HL-60 (cell line): ENCODE data around the gene HPGD.

Experiments
- DNase-seq, 2 experiments: peaks; one replicate each; pipeline ENCODE4 v3.0.0-alpha.2; 2010 to 2020; ENCODE audit warnings: low read depth in 1 of 2, low spot score in 1 of 2
- H3K27ac ChIP-seq: fragments of 250-450 bp; sonication (Bioruptor Pico); replicated peaks from 2 replicates; pipeline ENCODE4 v1.5.1; 2020; ENCODE audit warnings: mild to moderate bottlenecking, moderate library complexity
- H3K27me3 ChIP-seq: fragments of 250-450 bp; sonication (Bioruptor Pico); 2 replicates; pipeline ENCODE4 v1.5.1; 2021; ENCODE audit warnings: mild to moderate bottlenecking, moderate library complexity; ENCODE audit not compliant: insufficient read depth, poor library complexity, severe bottlenecking
- H3K4me3 ChIP-seq: replicated peaks from 2 replicates; pipeline ENCODE4 v1.5.1; 2011; ENCODE audit warnings: mild to moderate bottlenecking, control low read depth, low read length; ENCODE audit not compliant: insufficient read depth
- CTCF ChIP-seq: IDR thresholded peaks from one replicate; pipeline ENCODE4 v1.5.1; 2011; ENCODE audit warnings: low read length, control low read depth, inconsistent platforms; ENCODE audit not compliant: insufficient read depth
- GABPA ChIP-seq: IDR thresholded peaks from 2 replicates; pipeline ENCODE4 v1.6.1; 2012; ENCODE audit warnings: low read depth
- POLR2AphosphoS5 ChIP-seq: IDR thresholded peaks from 2 replicates; pipeline ENCODE4 v1.6.1; 2012; ENCODE audit warnings: low read depth
- SPI1 ChIP-seq: IDR thresholded peaks from 2 replicates; pipeline ENCODE4 v1.6.1; 2012; ENCODE audit warnings: low read depth, mild to moderate bottlenecking, borderline replicate concordance
- TF ChIP-seq, protein P1 (sequence below): IDR thresholded peaks from 2 replicates; pipeline ENCODE4 v1.6.1; 2012; ENCODE audit warnings: low read depth; ENCODE audit not compliant: insufficient replicate concordance

HPGD gene

GRCh38 chr4:174505007-174505406 is 17.3 kb downstream of the HPGD start:
- Histone ChIP-seq H3K4me3 (no peak overlapping the region), H3K27ac (no peak overlapping the region), H3K27me3 (no peaks in the 10 kb centered on the region)
- no peak for DNase-seq
- TF ChIP-seq POLR2AphosphoS5 = no peak
- TF ChIP-seq GABPA = no peak
- TF ChIP-seq, protein P1, sequence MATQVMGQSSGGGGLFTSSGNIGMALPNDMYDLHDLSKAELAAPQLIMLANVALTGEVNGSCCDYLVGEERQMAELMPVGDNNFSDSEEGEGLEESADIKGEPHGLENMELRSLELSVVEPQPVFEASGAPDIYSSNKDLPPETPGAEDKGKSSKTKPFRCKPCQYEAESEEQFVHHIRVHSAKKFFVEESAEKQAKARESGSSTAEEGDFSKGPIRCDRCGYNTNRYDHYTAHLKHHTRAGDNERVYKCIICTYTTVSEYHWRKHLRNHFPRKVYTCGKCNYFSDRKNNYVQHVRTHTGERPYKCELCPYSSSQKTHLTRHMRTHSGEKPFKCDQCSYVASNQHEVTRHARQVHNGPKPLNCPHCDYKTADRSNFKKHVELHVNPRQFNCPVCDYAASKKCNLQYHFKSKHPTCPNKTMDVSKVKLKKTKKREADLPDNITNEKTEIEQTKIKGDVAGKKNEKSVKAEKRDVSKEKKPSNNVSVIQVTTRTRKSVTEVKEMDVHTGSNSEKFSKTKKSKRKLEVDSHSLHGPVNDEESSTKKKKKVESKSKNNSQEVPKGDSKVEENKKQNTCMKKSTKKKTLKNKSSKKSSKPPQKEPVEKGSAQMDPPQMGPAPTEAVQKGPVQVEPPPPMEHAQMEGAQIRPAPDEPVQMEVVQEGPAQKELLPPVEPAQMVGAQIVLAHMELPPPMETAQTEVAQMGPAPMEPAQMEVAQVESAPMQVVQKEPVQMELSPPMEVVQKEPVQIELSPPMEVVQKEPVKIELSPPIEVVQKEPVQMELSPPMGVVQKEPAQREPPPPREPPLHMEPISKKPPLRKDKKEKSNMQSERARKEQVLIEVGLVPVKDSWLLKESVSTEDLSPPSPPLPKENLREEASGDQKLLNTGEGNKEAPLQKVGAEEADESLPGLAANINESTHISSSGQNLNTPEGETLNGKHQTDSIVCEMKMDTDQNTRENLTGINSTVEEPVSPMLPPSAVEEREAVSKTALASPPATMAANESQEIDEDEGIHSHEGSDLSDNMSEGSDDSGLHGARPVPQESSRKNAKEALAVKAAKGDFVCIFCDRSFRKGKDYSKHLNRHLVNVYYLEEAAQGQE = no peak
- TF ChIP-seq SPI1 = no peak
- no peak for TF ChIP-seq CTCF

GRCh38 chr4:174503079-174503715 is 19.1 kb downstream of the HPGD start:
- no peak for TF ChIP-seq GABPA
- TF ChIP-seq SPI1 = no peak
- TF ChIP-seq, protein P1 = no peak
- TF ChIP-seq POLR2AphosphoS5 = no peak
- TF ChIP-seq CTCF = no peak
- H3K4me3 ChIP-seq = no peak overlapping the region
- no peaks in the 10 kb centered on the region for H3K27me3 ChIP-seq
- peak; percentile 29 to 43 for DNase-seq
- no peak overlapping the region for H3K27ac ChIP-seq

GRCh38 chr4:174496631-174497432 is 25.5 kb downstream of the HPGD start:
- no peak for TF ChIP-seq POLR2AphosphoS5
- no peak for TF ChIP-seq CTCF
- TF ChIP-seq GABPA = no peak
- TF ChIP-seq SPI1 = no peak
- TF ChIP-seq, protein P1 = no peak
- H3K27ac ChIP-seq = no peak overlapping the region
- no peak overlapping the region for H3K4me3 ChIP-seq
- no peaks in the 10 kb centered on the region for H3K27me3 ChIP-seq
- no peak for DNase-seq
